ENCODE results near the gene ANO1.

- TF ChIP-seq OSR1 (CRISPR knock-in tag; IDR thresholded peaks at IDR 0.05), result no peak
- TF ChIP-seq ZC3H10 (CRISPR knock-in tag; IDR thresholded peaks at IDR 0.05), result no peak
- TF ChIP-seq ZNF70 (CRISPR knock-in tag; IDR thresholded peaks at IDR 0.05), result no peak
- TF ChIP-seq ZNF8 (CRISPR knock-in tag; IDR thresholded peaks at IDR 0.05), result no peak
- no peak for TF ChIP-seq PPARA (CRISPR knock-in tag; IDR thresholded peaks at IDR 0.05; ENCODE audit: borderline replicate concordance)
Observed at GRCh38 chr11:70230151-70230839, 152.2 kb downstream of the ANO1 start.

Measured in SK-N-SH treated with all-trans-retinoic acid at 6 μM for 48 hours (cell line).